HFF-Myc (cell line): ENCODE data around the gene DIPK1C.

ENCODE experiments used
- DNase-seq: peaks from one replicate; pipeline ENCODE4 v3.0.0-alpha.2; 2011; ENCODE audit warnings: low read depth; ENCODE audit errors: extremely low read depth
- H3K4me3 ChIP-seq: replicated peaks from 2 replicates; pipeline ENCODE4 v1.5.1; 2011; ENCODE audit warnings: low read depth, mild to moderate bottlenecking, control low read depth, low read length
- TF ChIP-seq, protein P1 (sequence below): IDR thresholded peaks from 2 replicates; pipeline ENCODE4 v1.5.1; 2012; ENCODE audit warnings: mild to moderate bottlenecking, low read depth, low read length, control low read depth; ENCODE audit errors: missing control alignments

Gene DIPK1C

DNA sequence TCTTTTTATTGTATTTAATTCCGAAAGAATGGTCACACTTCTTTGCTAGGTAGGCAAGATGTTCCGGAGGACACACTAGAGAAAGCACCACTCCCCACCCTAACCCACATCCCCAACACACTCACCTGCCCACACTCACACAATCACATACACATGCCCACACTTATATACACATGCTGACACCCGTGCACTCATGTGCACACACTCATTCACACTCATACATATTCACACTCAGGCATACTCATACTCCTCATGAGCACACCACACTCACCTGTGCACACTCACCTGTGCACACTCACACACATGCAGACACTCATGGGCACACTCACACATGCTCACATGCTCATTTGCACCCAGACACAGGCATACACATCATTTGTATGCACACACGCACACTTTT, 21.4 kb downstream of the DIPK1C start:
- TF ChIP-seq, protein P1, sequence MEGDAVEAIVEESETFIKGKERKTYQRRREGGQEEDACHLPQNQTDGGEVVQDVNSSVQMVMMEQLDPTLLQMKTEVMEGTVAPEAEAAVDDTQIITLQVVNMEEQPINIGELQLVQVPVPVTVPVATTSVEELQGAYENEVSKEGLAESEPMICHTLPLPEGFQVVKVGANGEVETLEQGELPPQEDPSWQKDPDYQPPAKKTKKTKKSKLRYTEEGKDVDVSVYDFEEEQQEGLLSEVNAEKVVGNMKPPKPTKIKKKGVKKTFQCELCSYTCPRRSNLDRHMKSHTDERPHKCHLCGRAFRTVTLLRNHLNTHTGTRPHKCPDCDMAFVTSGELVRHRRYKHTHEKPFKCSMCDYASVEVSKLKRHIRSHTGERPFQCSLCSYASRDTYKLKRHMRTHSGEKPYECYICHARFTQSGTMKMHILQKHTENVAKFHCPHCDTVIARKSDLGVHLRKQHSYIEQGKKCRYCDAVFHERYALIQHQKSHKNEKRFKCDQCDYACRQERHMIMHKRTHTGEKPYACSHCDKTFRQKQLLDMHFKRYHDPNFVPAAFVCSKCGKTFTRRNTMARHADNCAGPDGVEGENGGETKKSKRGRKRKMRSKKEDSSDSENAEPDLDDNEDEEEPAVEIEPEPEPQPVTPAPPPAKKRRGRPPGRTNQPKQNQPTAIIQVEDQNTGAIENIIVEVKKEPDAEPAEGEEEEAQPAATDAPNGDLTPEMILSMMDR = no peak
- DNase-seq = no peak
- no peak overlapping the region for H3K4me3 ChIP-seq

GRCh38 chr18:74434466-74434865, 22.6 kb downstream of the DIPK1C start:
- H3K4me3 ChIP-seq = no peak overlapping the region
- no peak for DNase-seq
- TF ChIP-seq, protein P1 = no peak

DNA sequence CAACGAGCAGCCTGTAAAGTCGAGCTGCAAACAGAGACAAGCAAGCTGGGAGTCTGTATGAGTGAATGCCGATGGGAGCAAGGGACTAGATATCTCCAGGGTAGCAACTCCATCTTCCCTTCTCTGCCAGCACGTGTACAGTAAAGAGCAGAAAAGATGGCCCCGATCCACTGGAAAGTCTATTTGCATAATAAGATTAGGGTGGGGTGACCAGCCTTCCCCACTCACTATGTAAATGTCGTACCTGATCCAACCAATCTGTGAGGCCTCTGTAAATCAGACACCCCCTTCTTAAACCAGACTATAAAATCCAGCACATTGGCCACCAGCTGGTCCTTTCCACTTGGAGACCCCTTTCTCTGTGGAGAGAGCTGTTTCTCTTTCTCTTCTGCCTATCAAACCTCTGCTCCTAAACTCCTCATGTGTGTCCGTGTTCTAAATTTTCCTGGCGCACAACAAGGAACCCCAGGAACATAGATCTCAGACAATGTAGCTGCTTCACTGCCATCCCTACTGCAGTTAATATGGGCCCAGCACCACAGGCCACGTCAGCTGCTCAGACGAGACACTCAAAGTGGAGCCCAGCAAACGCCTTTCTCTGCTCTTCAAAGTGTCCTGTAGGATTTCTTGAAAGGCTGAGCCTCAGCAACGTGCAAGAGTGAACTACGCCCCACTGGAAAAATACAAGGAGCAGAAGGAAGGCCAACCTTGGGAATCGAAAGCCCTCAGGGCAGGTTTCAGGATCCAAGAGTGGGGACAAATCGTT, 26.1 kb downstream of the DIPK1C start:
- H3K4me3 ChIP-seq = no peak overlapping the region
- no peak for DNase-seq
- TF ChIP-seq, protein P1 = no peak

GRCh38 chr18:74430231-74430630, 26.9 kb downstream of the DIPK1C start:
- TF ChIP-seq, protein P1 = no peak
- no peak for DNase-seq
- no peak overlapping the region for H3K4me3 ChIP-seq

GRCh38 chr18:74429096-74429495, 28.0 kb downstream of the DIPK1C start:
- H3K4me3 ChIP-seq = no peak overlapping the region
- TF ChIP-seq, protein P1 = no peak
- no peak for DNase-seq

DNA sequence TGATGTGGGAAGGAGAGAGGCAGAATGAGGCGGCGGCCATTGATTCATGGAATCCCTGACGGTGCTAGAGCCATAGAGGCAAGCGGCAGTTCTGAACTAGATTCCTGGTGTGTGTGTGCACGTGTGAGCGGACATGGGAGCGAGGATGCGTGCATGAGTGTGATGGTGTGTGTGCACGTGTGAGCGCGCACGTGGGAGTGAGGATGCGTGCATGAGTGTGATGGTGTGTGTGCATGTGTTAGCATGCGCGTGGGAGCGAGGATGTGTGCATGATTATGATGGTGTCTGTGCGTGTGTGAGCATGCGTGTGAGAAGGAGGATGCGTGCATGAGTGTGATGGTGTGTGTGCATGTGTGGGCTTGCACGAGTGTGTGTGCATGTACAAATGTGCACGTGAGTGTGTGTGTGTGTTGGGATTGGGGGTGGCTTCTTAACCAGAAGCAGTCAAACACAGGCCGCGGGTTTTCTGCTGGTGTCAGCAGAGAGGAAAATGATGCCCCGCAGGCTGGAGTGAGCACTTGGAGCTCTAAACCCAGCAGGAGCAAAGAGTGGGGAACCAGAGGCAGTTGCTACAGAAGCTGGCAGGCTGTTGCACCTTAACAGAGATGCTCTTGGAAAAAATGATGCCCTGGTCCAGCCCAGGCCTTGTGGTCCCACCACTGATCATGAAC, 29.5 kb downstream of the DIPK1C start:
- DNase-seq = no peak
- H3K4me3 ChIP-seq = no peak overlapping the region
- TF ChIP-seq, protein P1 = no peak
